Measurements from ENCODE around the gene PLEKHD1. TPM values are rescaled to one million over a fixed set of nuclear protein-coding genes. Genes with fewer than 3 reads are reported as not detected.

PLEKHD1 gene
- total RNA-seq, 1 experiment from 2014 or later = 1.2 TPM

- no peak for TF ChIP-seq CTCF (IDR thresholded peaks at IDR 0.05 in 2 of 3, conservative IDR thresholded peaks at IDR 0.05 in 1 of 3; ENCODE audit: borderline replicate concordance in 1 of 3, insufficient read depth in 1 of 3, low read depth in 2 of 3, low read length in 2 of 3)
- TF ChIP-seq SIN3A (IDR thresholded peaks at IDR 0.05; ENCODE audit: low read depth) = no peak
Observed at GRCh38 chr14:69458350-69458749, 26.2 kb upstream of the PLEKHD1 start (continued).

DNA sequence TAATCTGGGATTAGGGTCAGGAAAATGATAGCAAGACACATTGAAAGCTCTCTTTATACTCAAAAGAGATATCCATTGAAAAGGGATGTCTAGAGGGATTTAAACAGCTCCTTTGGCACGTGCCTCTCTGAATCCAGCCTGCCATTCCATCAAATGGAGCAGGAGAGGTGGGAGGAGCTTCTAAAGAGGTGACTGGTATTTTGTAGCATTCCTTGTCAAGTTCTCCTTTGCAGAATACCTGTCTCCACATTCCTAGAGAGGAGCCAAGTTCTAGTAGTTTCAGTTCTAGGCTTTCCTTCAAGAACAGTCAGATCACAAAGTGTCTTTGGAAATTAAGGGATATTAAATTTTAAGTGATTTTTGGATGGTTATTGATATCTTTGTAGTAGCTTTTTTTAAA, 25.4 kb upstream of the PLEKHD1 start:
- H3K9me3 ChIP-seq (ENCODE audit: control insufficient read depth in 1 of 2, insufficient read depth in 1 of 2, low read depth in 1 of 2, low read length in 2 of 2) = no peaks in the 10 kb centered on the region
- no peaks in the 10 kb centered on the region for H3K79me2 ChIP-seq (ENCODE audit: insufficient read depth, low read length)
- no peak overlapping the region for H3K4me3 ChIP-seq (replicated peaks in 1 of 2; ENCODE audit: low read depth in 1 of 2, low read length in 2 of 2)
- H3K27me3 ChIP-seq (ENCODE audit: insufficient read depth, low read length) = no peaks in the 10 kb centered on the region
- H3K36me3 ChIP-seq (ENCODE audit: control insufficient read depth in 1 of 2, insufficient read depth in 2 of 2, low read length in 2 of 2) = peaks cover 11 to 14% of the 10 kb centered on the region in 2 experiments; a peak in 2 of 4 replicates
- no peak overlapping the region for H3K9ac ChIP-seq (ENCODE audit: low read length)
- no peak overlapping the region for H3K27ac ChIP-seq (ENCODE audit: low read depth, low read length)
- H3K4me2 ChIP-seq (ENCODE audit: low read length) = no peak overlapping the region
- DNase-seq (ENCODE audit: low read depth, low spot score) (no peak), ATAC-seq (no peak)
- ChIA-PET POLR2A (no interaction called here), RAD21 (ENCODE audit: low non-redundant PET in 1 of 2, low total read pairs in 2 of 2, uncharacterized antibody in 2 of 2, unreplicated experiment in 2 of 2) (interaction anchor here in 1 of 2 experiments (1.1 kb wide), 1 partner anchor 329 kb away, joined by 3 read pairs; no protein-coding TSS in a partner anchor), CTCF (interaction anchor here (0.9 to 2.4 kb wide), 12 partner anchors 9 to 596 kb away, joined by 3 to 30 read pairs (median 7); partner anchors contain the start of genes ERH and SLC39A9)
- no peaks in the 10 kb centered on the region for H3K4me1 ChIP-seq (ENCODE audit: control insufficient read depth in 1 of 2, insufficient read depth in 2 of 2, low read length in 2 of 2)
- H4K20me1 ChIP-seq (ENCODE audit: insufficient read depth) = 0 out of 2 replicates have a peak, but pooled peaks cover 2% of the 10 kb centered on the region
- H3K9me2 ChIP-seq (ENCODE audit: insufficient read depth) = no peaks in the 10 kb centered on the region
- H2AFZ ChIP-seq (ENCODE audit: low read depth, low read length, poor library complexity, severe bottlenecking) = no peak overlapping the region
- no TSS peak for BruUV-seq (replicated peaks)
- intact Hi-C loops (cut with micrococcal nuclease) = no loop called here
- no peak for TF ChIP-seq ZBTB33 (IDR thresholded peaks at IDR 0.05; ENCODE audit: extremely low read depth, insufficient replicate concordance, low read length)
- no peak for TF ChIP-seq JUND (IDR thresholded peaks at IDR 0.05)
- no peak for TF ChIP-seq ZNF274 (IDR thresholded peaks at IDR 0.05; ENCODE audit: low read depth, low read length)
- no peak for TF ChIP-seq CBX3 (IDR thresholded peaks at IDR 0.05; ENCODE audit: low read depth)
- no peak for TF ChIP-seq SP1 (IDR thresholded peaks at IDR 0.05; ENCODE audit: low read depth)
- TF ChIP-seq, protein P1, sequence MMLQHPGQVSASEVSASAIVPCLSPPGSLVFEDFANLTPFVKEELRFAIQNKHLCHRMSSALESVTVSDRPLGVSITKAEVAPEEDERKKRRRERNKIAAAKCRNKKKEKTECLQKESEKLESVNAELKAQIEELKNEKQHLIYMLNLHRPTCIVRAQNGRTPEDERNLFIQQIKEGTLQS (IDR thresholded peaks at IDR 0.05) = no peak
- no peak for TF ChIP-seq SIN3A (IDR thresholded peaks at IDR 0.05; ENCODE audit: low read depth)
- no peak for TF ChIP-seq TCF7L2 (IDR thresholded peaks at IDR 0.05; ENCODE audit: borderline replicate concordance, extremely low read depth, insufficient read depth, insufficient read length)
- TF ChIP-seq EZH2 (IDR thresholded peaks at IDR 0.05) = no peak
- no peak for TF ChIP-seq CTCF (IDR thresholded peaks at IDR 0.05 in 2 of 3, conservative IDR thresholded peaks at IDR 0.05 in 1 of 3; ENCODE audit: borderline replicate concordance in 1 of 3, insufficient read depth in 1 of 3, low read depth in 2 of 3, low read length in 2 of 3)
- no peak for TF ChIP-seq ZFX (IDR thresholded peaks at IDR 0.05)
- TF ChIP-seq EZH2phosphoT487 (IDR thresholded peaks at IDR 0.05; ENCODE audit: borderline replicate concordance) = no peak
- TF ChIP-seq REST (IDR thresholded peaks at IDR 0.05; ENCODE audit: low read depth) = no peak
- TF ChIP-seq SRF (IDR thresholded peaks at IDR 0.05; ENCODE audit: low read depth) = no peak

Data from HCT116 (cell line).